CD14-positive monocyte (primary cell): ENCODE measurements around the gene CREBBP. TPM values are rescaled to one million over a fixed set of nuclear protein-coding genes. Genes with fewer than 3 reads are reported as not detected.

ENCODE experiments used
- DNase-seq, 3 donors: peaks; one replicate each; pipeline ENCODE4 v3.0.0-alpha.2; 2011 to 2022
- H2AFZ ChIP-seq: 2 replicates; pipeline ENCODE4 v1.6.0; 2012; ENCODE audit warnings: mild to moderate bottlenecking, low read depth, low read length, inconsistent platforms; ENCODE audit not compliant: insufficient read depth, poor library complexity, severe bottlenecking
- H3K27ac ChIP-seq, 2 donors: 1 replicate in 1 of 2; 2 replicates in 1 of 2; pipeline ENCODE4 v1.5.1; 2012 to 2013; ENCODE audit warnings: low read length in 2 of 2, control low read depth in 1 of 2, inconsistent platforms in 1 of 2, low read depth in 1 of 2, mild to moderate bottlenecking in 1 of 2
- H3K27me3 ChIP-seq, 2 donors: one replicate each; pipeline versions ENCODE4 v1.6.0 to v1.6.1; 2011 to 2013; ENCODE audit warnings: low read length in 2 of 2; ENCODE audit not compliant: control insufficient read depth in 2 of 2, insufficient read depth in 2 of 2
- H3K36me3 ChIP-seq, 2 donors: replicated peaks in 1 of 2; 1 replicate in 1 of 2; 2 replicates in 1 of 2; pipeline versions ENCODE4 v1.5.1 to v1.6.1; 2012 to 2013; ENCODE audit warnings: low read length in 2 of 2, control low read depth in 1 of 2, inconsistent platforms in 1 of 2, mild to moderate bottlenecking in 1 of 2; ENCODE audit not compliant: insufficient read depth in 2 of 2, control insufficient read depth in 1 of 2
- H3K4me1 ChIP-seq, 2 donors: 1 replicate in 1 of 2; 2 replicates in 1 of 2; pipeline versions ENCODE4 v1.5.1 to v1.6.1; 2012 to 2013; ENCODE audit warnings: low read length in 2 of 2, control low read depth in 1 of 2, inconsistent platforms in 1 of 2, mild to moderate bottlenecking in 1 of 2, moderate library complexity in 1 of 2; ENCODE audit not compliant: insufficient read depth in 2 of 2, control insufficient read depth in 1 of 2
- H3K4me2 ChIP-seq: replicated peaks from 2 replicates; pipeline ENCODE3; 2012; ENCODE audit warnings: low read length, moderate library complexity, mild to moderate bottlenecking; ENCODE audit not compliant: poor library complexity, severe bottlenecking; ENCODE audit errors: extremely low read depth
- H3K4me3 ChIP-seq, 3 experiments: fragments of 200-600 bp in 1 of 3; sonication (generic) in 1 of 3; replicated peaks in 1 of 3; 1 replicate in 2 of 3; 2 replicates in 1 of 3; pipeline ENCODE4 v1.5.1; 2011 to 2013; ENCODE audit warnings: low read length in 3 of 3, mild to moderate bottlenecking in 3 of 3, control low read depth in 2 of 3, low read depth in 2 of 3, inconsistent platforms in 1 of 3, moderate library complexity in 1 of 3
- H3K79me2 ChIP-seq: 2 replicates; pipeline ENCODE4 v1.6.0; 2012; ENCODE audit warnings: mild to moderate bottlenecking, control low read depth, inconsistent platforms, low read length, moderate library complexity; ENCODE audit not compliant: insufficient read depth
- H3K9ac ChIP-seq: 2 replicates; pipeline ENCODE4 v1.6.0; 2017; ENCODE audit warnings: low read length, mild to moderate bottlenecking; ENCODE audit not compliant: insufficient read depth, poor library complexity, severe bottlenecking
- H3K9me3 ChIP-seq, 2 donors: replicated peaks in 1 of 2; 1 replicate in 1 of 2; 2 replicates in 1 of 2; pipeline versions ENCODE4 v1.5.1 to v1.6.1; 2012 to 2013; ENCODE audit warnings: low read length in 2 of 2, control low read depth in 1 of 2; ENCODE audit not compliant: control insufficient read depth in 1 of 2, insufficient read depth in 1 of 2
- H4K20me1 ChIP-seq: 2 replicates; pipeline ENCODE4 v1.6.0; 2012; ENCODE audit warnings: mild to moderate bottlenecking, low read length, control low read depth, moderate library complexity; ENCODE audit not compliant: insufficient read depth
- H3K27ac Mint-ChIP-seq, 7 donors: one replicate each; pipeline ENCODE4 v1.8.0; 2020; ENCODE audit warnings: mild to moderate bottlenecking in 7 of 7, mixed read lengths in 7 of 7, moderate library complexity in 6 of 7, inconsistent platforms in 2 of 7
- H3K27me3 Mint-ChIP-seq, 3 donors: one replicate each; pipeline ENCODE4 v1.8.0; 2021 to 2022; ENCODE audit warnings: low read depth in 3 of 3, mild to moderate bottlenecking in 3 of 3, mixed read lengths in 3 of 3, moderate library complexity in 3 of 3, inconsistent platforms in 1 of 3
- H3K36me3 Mint-ChIP-seq, 2 donors: one replicate each; pipeline ENCODE4 v1.8.0; 2020; ENCODE audit warnings: mixed read lengths in 2 of 2, inconsistent platforms in 1 of 2, mild to moderate bottlenecking in 1 of 2
- H3K4me1 Mint-ChIP-seq: one replicate; pipeline ENCODE4 v1.8.0; 2020; ENCODE audit warnings: mild to moderate bottlenecking, mixed read lengths
- H3K4me3 Mint-ChIP-seq, 2 donors: one replicate each; pipeline ENCODE4 v1.8.0; 2020; ENCODE audit warnings: mild to moderate bottlenecking in 2 of 2, mixed read lengths in 2 of 2, moderate library complexity in 1 of 2
- H3K9me3 Mint-ChIP-seq, 7 donors: one replicate each; pipeline ENCODE4 v1.8.0; 2020 to 2022; ENCODE audit warnings: mixed read lengths in 7 of 7, mild to moderate bottlenecking in 6 of 7, moderate library complexity in 6 of 7, inconsistent platforms in 2 of 7
- CTCF ChIP-seq: fragments of 200-600 bp; IDR thresholded peaks from one replicate; pipeline ENCODE4 v1.8.0; 2022; ENCODE audit warnings: antibody characterized with exemption, mild to moderate bottlenecking
- WGBS: methylation state at CpG from one replicate; pipeline ENCODE4 v1.1.5; 2013; ENCODE audit warnings: missing lambda C conversion rate; ENCODE audit not compliant: insufficient coverage; 5-methylcytosine and 5-hydroxymethylcytosine counted together
- intact Hi-C, 2 donors: fragments of 100-400 bp; cut with micrococcal nuclease; formaldehyde crosslinking; loops; one replicate each; pipeline versions ENCODE4 v1.15.0 to v1.15.1; 2023
- polyA plus RNA-seq, 3 donors: library from polyadenylated mRNA; depleted of rRNA in 1 of 3; unstranded in 2 of 3; stranded (reverse) in 1 of 3; fragments of 300-500 nt in 2 of 3; fragments of >200 nt in 1 of 3; fragmentation: Illumina TruSeq in 2 of 3; gene quantifications; 1 replicate in 2 of 3; 2 replicates in 1 of 3; pipeline ENCODE4 v1.2.3, GENCODE V29; 2012 to 2021

The CREBBP gene
- polyA plus RNA-seq, 3 donors: 2.1 to 26.9 (median 6.2) TPM

- Histone ChIP-seq H4K20me1 (peaks cover 94% of the 10 kb centered on the region), H3K4me3 (no peak overlapping the region), H3K27ac (no peak overlapping the region), H3K36me3 (peaks cover 84 to 99% of the 10 kb centered on the region in 2 donors), H2AFZ (no peak overlapping the region), H3K4me2 (no peak overlapping the region), H3K4me1 (no peaks in the 10 kb centered on the region), H3K9ac (no peak overlapping the region), H3K27me3 (no peaks in the 10 kb centered on the region), H3K79me2 (peaks cover 4% of the 10 kb centered on the region), H3K9me3 (no peaks in the 10 kb centered on the region)
- no peaks in the 10 kb centered on the region for H3K27me3 Mint-ChIP-seq
- intact Hi-C loops: loop anchor here in 1 of 2 donors (10.0 kb wide), 1 partner anchor 56 kb away; no protein-coding TSS in a partner anchor
- H3K4me1 Mint-ChIP-seq: no peaks in the 10 kb centered on the region
- 100% methylated on average over 2 of the region's 5 CpGs for WGBS
- H3K9me3 Mint-ChIP-seq: no peaks in the 10 kb centered on the region
- no peak for TF ChIP-seq CTCF
- H3K27ac Mint-ChIP-seq: no peak overlapping the region
- DNase-seq: no peak
- peaks cover 87 to 97% of the 10 kb centered on the region in 2 donors for H3K36me3 Mint-ChIP-seq
- no peak overlapping the region for H3K4me3 Mint-ChIP-seq
These were observed 132.2 kb downstream of the CREBBP start for GRCh38 chr16:3748307-3748706.

GRCh38 chr16:3745751-3746355 is 134.7 kb downstream of the CREBBP start:
- H3K27me3 ChIP-seq: no peaks in the 10 kb centered on the region
- H3K27ac Mint-ChIP-seq: peak overlapping the region in 1 of 7 donors; percentile 73
- no peak for DNase-seq
- no peak overlapping the region for H3K9ac ChIP-seq
- 100% methylated on average over 12 of the region's 13 CpGs for WGBS
- H3K4me2 ChIP-seq: no peak overlapping the region
- H3K4me3 Mint-ChIP-seq: no peak overlapping the region
- H2AFZ ChIP-seq: no peak overlapping the region
- H3K79me2 ChIP-seq: no peaks in the 10 kb centered on the region
- TF ChIP-seq CTCF: no peak
- peaks cover 94% of the 10 kb centered on the region for H4K20me1 ChIP-seq
- no peak overlapping the region for H3K4me3 ChIP-seq
- H3K27me3 Mint-ChIP-seq: no peaks in the 10 kb centered on the region
- no peaks in the 10 kb centered on the region for H3K4me1 Mint-ChIP-seq
- intact Hi-C loops: loop anchor here in 1 of 2 donors (10.0 kb wide), 1 partner anchor 59 kb away; no protein-coding TSS in a partner anchor
- no peaks in the 10 kb centered on the region for H3K4me1 ChIP-seq
- peak overlapping the region in 1 of 2 donors; percentile 8 for H3K27ac ChIP-seq
- H3K9me3 Mint-ChIP-seq: no peaks in the 10 kb centered on the region
- peaks cover 89 to 99% of the 10 kb centered on the region in 2 donors for H3K36me3 ChIP-seq
- H3K36me3 Mint-ChIP-seq: peaks cover 84 to 99% of the 10 kb centered on the region in 2 donors
- no peaks in the 10 kb centered on the region for H3K9me3 ChIP-seq
